GM18498 (cell line): ENCODE results near the gene SLC16A4.

Experiments used
- ATAC-seq: cut with Tn5 transposase; IDR thresholded peaks from one replicate; pipeline ENCODE4 v1.9.1; 2021; ENCODE audit warnings: mild to moderate bottlenecking, moderate library complexity; ENCODE audit not compliant: unreplicated experiment

The SLC16A4 gene

GRCh38 chr1:110361856-110362255, 29.0 kb downstream of the SLC16A4 start:
- no peak for ATAC-seq

DNA sequence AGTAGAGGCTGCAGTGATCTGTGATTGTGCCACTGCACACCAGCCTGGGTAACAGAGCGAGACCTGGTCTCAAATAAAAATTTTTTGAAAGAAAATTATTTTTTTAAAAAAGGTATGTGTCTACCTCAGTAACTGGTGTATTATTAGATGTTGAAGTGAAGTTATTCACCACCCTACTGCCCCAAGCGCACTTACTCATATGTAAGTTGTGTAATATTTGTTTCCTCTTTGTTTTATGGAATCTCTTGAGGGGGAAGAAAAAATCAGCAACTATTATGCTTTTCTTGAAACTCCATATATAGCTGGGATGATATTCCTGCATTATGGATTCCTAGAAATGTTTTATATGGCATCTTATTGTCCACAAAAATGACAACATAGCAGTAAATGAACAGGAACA, 30.4 kb downstream of the SLC16A4 start:
- no peak for ATAC-seq

DNA sequence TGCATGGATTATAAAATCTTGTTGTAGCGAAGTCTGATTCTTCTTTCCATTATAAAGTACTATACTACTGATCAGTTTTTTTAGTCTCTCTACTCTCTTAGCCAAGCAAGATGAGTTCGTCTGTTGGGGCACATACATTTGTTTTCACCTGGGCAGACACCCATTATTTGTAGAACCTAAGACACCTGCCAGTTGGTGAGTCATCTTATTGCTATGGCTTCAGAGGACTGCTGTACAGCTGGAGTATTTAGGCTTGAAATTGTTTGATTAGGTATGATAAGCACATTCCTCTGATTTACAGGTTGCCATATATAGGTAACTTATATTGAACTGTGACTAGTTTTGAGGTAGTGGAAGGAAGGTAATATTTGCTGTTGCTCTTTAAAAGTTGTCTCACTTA, 34.4 kb downstream of the SLC16A4 start:
- ATAC-seq: no peak

DNA sequence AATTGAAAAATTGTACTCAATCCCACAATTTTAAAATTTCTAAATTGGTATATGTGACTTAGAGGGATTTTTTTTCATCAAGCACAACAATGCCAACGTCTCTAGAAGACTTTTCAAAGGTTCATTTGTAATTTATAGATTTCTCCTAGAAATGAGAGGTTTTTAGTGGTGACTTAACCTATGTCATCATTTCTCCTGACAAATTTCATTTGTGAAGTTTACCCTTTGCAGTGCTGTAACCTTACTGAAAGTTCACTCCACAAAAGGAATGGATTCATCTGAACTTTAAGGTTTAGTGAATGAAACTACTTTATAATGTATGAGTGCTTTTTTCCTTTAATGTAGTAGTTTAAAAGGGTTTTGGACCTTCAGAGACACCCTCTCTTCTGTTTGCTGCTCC, 35.5 kb downstream of the SLC16A4 start:
- no peak for ATAC-seq

- no peak for ATAC-seq
Measured at GRCh38 chr1:110350360-110350759, 40.5 kb downstream of the SLC16A4 start.

- no peak for ATAC-seq
Measured at GRCh38 chr1:110348771-110349170, 42.1 kb downstream of the SLC16A4 start.

DNA sequence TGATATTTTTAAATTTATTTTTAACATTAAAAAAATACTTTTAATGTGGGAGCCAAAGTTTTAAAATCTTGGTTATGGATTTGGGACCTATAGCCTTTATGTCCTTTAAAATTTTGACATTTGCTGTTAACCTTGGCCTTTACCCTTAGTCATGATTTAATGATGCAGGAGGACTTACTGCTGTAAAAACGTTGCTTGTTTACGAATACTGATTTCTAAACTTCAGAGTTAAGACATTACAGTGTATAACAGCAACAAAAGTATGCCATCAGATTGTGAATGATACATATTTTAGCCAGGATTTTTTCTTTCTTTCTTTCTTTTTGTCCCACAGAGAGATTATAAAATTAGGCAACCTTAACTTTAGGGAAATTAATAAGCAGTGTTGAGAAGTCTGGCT, 42.8 kb downstream of the SLC16A4 start:
- no peak for ATAC-seq

GRCh38 chr1:110347182-110347893, 43.5 kb downstream of the SLC16A4 start:
- no peak for ATAC-seq

DNA sequence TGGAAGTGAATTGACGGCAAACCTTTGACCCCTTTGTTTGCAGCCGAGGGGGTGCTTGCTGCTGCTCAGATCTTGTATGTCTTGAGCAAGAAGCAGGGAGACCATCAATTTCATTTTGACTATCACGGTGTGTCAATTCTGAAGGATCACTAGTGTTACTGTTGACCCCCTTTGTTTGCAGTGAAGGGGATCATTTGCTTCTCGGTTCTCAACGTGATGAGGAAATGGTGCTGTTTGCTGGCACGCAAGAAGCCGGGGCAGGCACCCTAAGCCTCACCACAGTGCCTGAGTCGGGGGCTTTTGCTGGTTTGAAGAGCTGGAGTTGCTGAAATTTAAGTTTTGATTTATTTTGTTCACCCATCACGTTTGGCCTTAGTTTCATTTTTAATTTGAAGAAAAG, 44.1 kb downstream of the SLC16A4 start:
- ATAC-seq: no peak

- no peak for ATAC-seq
Measured at GRCh38 chr1:110345480-110345879, 45.3 kb downstream of the SLC16A4 start.

DNA sequence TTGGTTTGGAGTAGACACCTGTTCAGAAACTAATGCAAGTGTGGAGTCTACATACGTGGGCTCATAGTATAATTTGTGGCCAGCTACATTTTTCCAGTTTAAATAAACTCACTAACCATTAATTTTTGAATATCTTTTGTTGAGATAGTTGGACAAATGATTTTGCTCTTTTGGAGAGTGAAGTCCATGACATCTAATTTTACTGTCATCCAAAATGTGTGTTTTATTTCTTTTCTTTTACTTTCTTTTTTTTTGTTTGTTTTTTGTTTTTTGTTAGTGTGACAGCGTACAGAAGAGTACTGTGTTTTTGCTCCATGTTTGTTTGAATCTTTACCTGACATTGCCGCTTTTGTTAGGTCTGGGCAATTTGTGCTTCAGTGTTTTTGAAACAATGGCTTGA, 46.7 kb downstream of the SLC16A4 start:
- ATAC-seq: no peak

DNA sequence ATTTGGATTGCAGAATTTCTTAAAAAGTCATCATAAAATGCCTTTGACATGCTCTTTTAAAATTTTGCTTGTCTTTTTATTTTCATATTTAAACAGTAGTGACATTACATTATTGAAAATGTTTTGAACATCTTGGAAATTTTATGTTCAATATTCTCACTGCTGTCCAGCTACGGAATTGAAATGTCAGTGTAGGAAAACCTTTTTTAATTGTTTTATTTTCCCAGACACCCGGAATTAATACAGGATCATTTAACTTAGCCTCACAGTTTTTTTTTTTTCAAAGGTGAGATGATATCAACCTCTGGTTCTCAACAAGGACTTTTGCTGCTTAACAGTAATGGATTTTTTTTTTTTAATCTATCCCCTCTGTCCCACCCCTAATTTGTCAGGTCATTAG, 47.6 kb downstream of the SLC16A4 start:
- no peak for ATAC-seq

DNA sequence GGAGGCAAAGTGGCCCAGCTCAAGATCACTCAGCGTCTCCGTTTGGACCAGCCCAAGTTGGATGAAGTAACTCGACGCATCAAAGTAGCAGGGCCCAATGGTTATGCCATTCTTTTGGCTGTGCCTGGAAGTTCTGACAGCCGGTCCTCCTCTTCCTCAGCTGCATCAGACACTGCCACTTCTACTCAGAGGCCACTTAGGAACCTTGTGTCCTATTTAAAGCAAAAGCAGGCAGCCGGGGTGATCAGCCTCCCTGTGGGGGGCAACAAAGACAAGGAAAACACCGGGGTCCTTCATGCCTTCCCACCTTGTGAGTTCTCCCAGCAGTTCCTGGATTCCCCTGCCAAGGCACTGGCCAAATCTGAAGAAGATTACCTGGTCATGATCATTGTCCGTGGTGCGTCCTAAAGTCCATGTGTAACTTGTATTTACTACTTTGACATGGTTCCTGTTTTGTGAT, 48.9 kb downstream of the SLC16A4 start:
- ATAC-seq: no peak

DNA sequence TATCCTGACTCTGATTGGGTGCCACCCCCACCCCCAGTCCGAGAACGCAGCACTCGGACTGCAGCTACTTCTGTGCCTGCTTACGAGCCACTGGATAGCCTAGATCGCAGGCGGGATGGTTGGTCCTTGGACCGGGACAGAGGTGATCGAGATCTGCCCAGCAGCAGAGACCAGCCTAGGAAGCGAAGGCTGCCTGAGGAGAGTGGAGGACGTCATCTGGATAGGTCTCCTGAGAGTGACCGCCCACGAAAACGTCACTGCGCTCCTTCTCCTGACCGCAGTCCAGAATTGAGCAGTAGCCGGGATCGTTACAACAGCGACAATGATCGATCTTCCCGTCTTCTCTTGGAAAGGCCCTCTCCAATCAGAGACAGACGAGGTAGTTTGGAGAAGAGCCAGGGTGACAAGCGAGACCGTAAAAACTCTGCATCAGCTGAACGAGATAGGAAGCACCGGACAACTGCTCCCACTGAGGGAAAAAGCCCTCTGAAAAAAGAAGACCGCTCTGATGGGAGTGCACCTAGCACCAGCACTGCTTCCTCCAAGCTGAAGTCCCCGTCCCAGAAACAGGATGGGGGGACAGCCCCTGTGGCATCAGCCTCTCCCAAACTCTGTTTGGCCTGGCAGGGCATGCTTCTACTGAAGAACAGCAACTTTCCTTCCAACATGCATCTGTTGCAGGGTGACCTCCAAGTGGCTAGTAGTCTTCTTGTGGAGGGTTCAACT, 49.5 kb downstream of the SLC16A4 start:
- ATAC-seq: no peak

DNA sequence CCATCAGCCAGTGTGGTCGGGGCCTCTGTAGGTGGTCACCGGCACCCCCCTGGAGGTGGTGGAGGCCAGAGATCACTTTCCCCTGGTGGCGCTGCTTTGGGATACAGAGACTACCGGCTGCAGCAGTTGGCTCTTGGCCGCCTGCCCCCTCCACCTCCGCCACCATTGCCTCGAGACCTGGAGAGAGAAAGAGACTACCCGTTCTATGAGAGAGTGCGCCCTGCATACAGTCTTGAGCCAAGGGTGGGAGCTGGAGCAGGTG, 50.7 kb downstream of the SLC16A4 start:
- ATAC-seq: no peak

- ATAC-seq: peak; percentile 1
Measured at GRCh38 chr1:110339407-110340206, 51.2 kb downstream of the SLC16A4 start.

DNA sequence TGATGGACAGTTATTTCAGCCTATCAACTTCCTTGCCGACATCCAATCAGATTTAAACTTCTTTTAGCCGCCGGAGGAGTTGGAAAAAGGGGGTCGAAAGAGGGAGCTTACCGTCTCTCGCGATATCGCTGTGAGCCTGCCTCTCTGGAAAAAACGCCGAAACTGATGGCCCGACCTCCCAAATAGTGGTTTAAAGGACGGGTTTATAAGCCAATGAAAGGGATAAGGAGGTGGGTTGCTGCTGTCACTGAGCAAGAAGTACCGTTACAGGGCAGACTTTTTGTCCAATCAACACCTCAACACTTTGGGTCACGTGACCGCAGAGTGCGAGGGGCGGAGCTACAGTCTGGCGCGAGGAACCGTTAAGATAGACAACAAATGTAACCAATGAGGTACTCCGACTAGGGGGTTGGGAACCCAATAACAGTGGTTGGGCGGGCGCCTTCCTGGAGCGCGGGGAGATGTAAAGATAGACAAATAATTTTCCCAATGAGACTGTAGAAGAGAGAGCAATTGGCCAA, 51.9 kb downstream of the SLC16A4 start, which contains the start of gene RBM15:
Gene RBM15 (plus strand): TSS at position 492 of the 521 bp plus-strand sequence. CDS start 29 bp downstream, at position 521.
- ATAC-seq: peak; percentile 69

GRCh38 chr1:110338309-110338885, 52.4 kb downstream of the SLC16A4 start:
- ATAC-seq: peak; percentile 72

- ATAC-seq: no peak
Measured at GRCh38 chr1:110337704-110338308, 53.0 kb downstream of the SLC16A4 start.

DNA sequence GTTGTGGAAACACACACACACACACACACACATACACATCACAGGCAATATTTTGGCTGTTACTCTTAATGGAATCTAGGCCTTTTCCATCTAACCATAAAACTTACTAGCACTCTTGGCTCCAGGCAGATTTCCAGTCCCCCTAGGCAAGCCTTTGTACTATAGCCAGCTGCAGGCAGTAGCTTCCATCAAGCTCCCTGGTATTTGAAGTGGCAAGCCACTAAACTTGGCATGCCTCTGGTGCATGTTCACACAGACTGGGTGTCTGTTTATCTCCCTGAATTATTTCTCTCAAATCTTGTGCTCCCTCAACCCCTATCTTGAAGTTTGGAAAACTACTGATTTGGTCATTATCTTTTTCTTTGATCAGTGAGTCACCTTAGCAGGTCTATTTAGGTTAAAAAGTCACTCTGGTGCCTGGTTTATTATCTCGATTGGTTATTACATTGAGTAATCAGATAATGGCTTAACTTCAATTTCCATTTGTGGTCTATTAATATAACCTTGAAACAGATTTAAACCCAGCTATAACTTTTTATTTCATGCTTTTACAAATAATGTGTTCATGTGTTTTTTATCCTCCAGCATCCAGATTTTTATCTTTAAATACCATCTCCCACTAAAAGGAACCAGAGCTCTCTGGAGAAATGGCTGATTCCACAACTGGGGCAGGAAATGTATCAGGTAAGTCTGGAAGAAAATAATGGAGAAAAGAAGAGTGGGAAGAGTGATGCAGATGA, 54.4 kb downstream of the SLC16A4 start:
- no peak for ATAC-seq
